DMS79 treated with DMSO at 0.1 percent for 48 hours (cell line): ENCODE measurements around the gene TRIML2.
"Not testable (repeated sequence)": the region's sequence is repeated elsewhere in the genome, so short reads cannot be mapped to it uniquely, and the experiment has no call there.

Experiments used
- DNase-seq: peaks from one replicate; lab custom pipeline; 2025; lab: John Stamatoyannopoulos, UW

Gene TRIML2

GRCh38 chr4:188107931-188108843 is 1.2 kb downstream of the TRIML2 start:
- no peak for DNase-seq

- DNase-seq = no peak
These were observed 2.9 kb downstream of the TRIML2 start for GRCh38 chr4:188106454-188106853.

- no peak for DNase-seq
These were observed 16.6 kb downstream of the TRIML2 start for GRCh38 chr4:188092824-188093223.

GRCh38 chr4:188086858-188087257 is 22.5 kb downstream of the TRIML2 start:
- DNase-seq = no peak

GRCh38 chr4:188082796-188083195 is 26.6 kb downstream of the TRIML2 start:
- no peak for DNase-seq

GRCh38 chr4:188078116-188078515 is 31.3 kb downstream of the TRIML2 start:
- DNase-seq = no peak

GRCh38 chr4:188076169-188076568 is 33.2 kb downstream of the TRIML2 start:
- DNase-seq = no peak

GRCh38 chr4:188061083-188061482 is 48.3 kb downstream of the TRIML2 start:
- no peak for DNase-seq

GRCh38 chr4:188053302-188053701 is 56.1 kb downstream of the TRIML2 start:
- DNase-seq = no peak

GRCh38 chr4:188046657-188047056 is 62.7 kb downstream of the TRIML2 start:
- no peak for DNase-seq

- not testable (repeated sequence) for DNase-seq
These were observed 63.9 kb downstream of the TRIML2 start for GRCh38 chr4:188045461-188045860.

- DNase-seq = no peak
These were observed 66.2 kb downstream of the TRIML2 start for GRCh38 chr4:188043154-188043553.

GRCh38 chr4:188042191-188042590 is 67.2 kb downstream of the TRIML2 start:
- DNase-seq = no peak

GRCh38 chr4:188041721-188042120 is 67.7 kb downstream of the TRIML2 start:
- DNase-seq = no peak
